Jurkat, Clone E6-1 (cell line): ENCODE data around the gene ASB5.
"Not testable (repeated sequence)": the region's sequence is repeated elsewhere in the genome, so short reads cannot be mapped to it uniquely, and the experiment has no call there.

Source experiments
- DNase-seq: peaks from one replicate; pipeline ENCODE4 v3.0.0-alpha.2; 2011; ENCODE audit warnings: low read depth, low spot score
- H3K4me3 ChIP-seq: 2 replicates; pipeline ENCODE4 v1.5.1; 2011; ENCODE audit warnings: mild to moderate bottlenecking, low read length, control low read depth, moderate library complexity

ASB5 gene

DNA sequence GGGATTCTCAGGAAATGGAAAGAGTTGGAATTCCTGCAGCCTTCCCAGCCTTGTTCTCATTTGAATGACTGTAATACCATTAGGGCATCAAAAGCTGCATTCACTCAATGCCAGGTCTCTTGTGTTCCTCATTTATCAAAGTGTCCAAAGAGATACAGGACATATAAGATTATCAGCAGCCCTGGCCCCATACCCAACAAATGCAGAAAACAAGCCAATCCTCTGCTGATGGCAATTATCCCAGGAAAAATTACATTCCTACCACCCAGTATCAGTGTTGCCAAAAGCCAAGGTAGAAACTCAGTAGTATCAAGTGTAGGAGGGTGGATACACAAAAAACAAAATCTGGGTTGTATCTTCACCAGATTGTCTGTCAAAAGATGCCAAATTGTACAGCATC is 18.5 kb upstream of the ASB5 start:
- H3K4me3 ChIP-seq, result no peak overlapping the region
- DNase-seq, result no peak

GRCh38 chr4:176286728-176287127 is 17.7 kb upstream of the ASB5 start:
- no peak for DNase-seq
- no peak overlapping the region for H3K4me3 ChIP-seq

- DNase-seq, H3K4me3 ChIP-seq: not testable (repeated sequence)
Measured at GRCh38 chr4:176279560-176279959, 10.5 kb upstream of the ASB5 start.

- no peak overlapping the region for H3K4me3 ChIP-seq
- peak; percentile 11 for DNase-seq
Measured at GRCh38 chr4:176277162-176277904, 8.3 kb upstream of the ASB5 start.

- no peak overlapping the region for H3K4me3 ChIP-seq
Measured at GRCh38 chr4:176276710-176277109, 7.7 kb upstream of the ASB5 start.

GRCh38 chr4:176274441-176274840 is 5.4 kb upstream of the ASB5 start:
- no peak for DNase-seq
- no peak overlapping the region for H3K4me3 ChIP-seq

More at GRCh38 chr4:176276710-176277109, 7.7 kb upstream of the ASB5 start:
- DNase-seq, result no peak

DNA sequence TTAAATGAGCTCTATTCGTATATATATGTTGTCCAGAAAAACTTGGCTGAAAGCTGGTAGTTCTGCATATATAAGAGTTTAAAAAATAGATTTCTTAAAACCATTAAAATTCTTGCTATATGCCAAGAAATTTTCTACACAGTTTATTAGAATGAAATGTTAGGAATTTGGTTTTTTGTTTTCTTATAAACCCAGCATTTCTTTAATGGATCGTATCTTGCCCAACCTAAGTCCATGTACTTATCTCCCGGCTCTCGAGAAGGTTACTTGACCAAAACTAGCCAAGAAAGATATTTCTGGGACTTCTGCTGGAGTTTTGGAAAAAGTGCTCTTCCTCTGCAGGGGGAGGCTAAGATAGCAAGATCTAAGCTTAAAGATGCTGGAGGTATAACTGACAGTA is 4.7 kb upstream of the ASB5 start:
- DNase-seq, result no peak

GRCh38 chr4:176272799-176273198 is 3.8 kb upstream of the ASB5 start:
- no peak for DNase-seq
- H3K4me3 ChIP-seq, result no peak overlapping the region

More for the DNA sequence above, 4.7 kb upstream of the ASB5 start:
- H3K4me3 ChIP-seq, result no peak overlapping the region

DNA sequence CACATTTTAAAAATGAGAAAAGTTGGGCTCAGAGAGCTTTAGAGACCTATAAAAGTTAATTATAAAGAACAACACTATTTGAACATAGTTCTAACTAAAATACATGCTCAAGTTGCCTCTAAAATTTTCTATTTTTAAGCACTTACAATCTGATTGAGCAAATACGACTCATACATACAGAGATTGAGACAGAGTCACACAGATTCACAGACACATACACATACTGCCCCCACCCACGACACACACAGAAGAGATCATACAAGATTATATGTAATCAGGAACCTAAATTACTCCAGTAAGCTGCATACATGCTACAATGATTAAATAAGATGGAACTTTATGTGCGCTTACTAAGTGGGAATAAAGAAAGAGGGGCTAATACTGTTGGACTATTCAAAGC is 2.7 kb upstream of the ASB5 start:
- no peak for DNase-seq
- H3K4me3 ChIP-seq, result no peak overlapping the region

GRCh38 chr4:176270669-176271068 is 1.6 kb upstream of the ASB5 start:
- H3K4me3 ChIP-seq, result no peak overlapping the region
- DNase-seq, result no peak

- DNase-seq, result no peak
- no peak overlapping the region for H3K4me3 ChIP-seq
Measured at GRCh38 chr4:176266026-176266425, 3.0 kb downstream of the ASB5 start.

- no peak overlapping the region for H3K4me3 ChIP-seq
- no peak for DNase-seq
Measured at GRCh38 chr4:176262243-176262642, 6.8 kb downstream of the ASB5 start.

- no peak for DNase-seq
- no peak overlapping the region for H3K4me3 ChIP-seq
Measured at GRCh38 chr4:176261481-176261880, 7.5 kb downstream of the ASB5 start.

DNA sequence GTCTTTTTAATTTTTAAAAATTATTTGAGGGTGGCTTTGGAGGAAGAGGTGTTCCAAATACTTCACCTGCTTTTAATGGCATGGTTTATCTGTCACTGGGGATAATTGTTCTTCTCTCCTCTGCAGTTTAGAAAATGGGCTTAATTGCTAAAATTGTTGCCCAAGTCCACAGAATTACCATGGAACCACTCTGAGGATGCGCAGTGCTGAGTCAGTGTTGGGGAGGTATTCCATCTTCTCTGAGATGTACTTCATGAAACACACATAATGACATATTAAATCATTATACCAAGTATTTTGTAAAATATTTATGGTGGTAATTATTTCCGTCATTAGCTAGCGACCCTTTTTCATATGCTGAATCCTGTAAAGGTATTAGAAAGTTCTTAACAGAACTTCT is 8.0 kb downstream of the ASB5 start:
- no peak for DNase-seq

GRCh38 chr4:176259330-176260090 is 9.5 kb downstream of the ASB5 start:
- no peak overlapping the region for H3K4me3 ChIP-seq
- no peak for DNase-seq

More for the DNA sequence above, 8.0 kb downstream of the ASB5 start:
- H3K4me3 ChIP-seq, result no peak overlapping the region

DNA sequence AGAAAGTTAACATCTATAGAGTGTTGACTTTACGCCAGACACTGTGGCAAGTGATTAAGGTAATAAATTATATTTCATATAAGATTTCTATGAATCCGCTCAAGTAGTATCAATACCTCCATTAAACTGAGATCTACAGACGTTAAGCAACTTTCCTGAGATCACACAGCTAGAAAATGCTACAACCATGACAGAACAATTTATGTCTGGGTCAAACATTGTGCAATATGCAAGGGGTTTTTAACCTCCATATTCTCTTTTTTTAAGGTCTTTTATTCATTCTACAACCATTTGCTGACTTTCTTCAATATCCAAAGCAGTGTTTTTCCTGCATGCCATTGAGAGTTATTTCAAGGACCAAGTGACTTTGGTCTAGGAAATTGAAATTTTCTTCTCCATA is 10.9 kb downstream of the ASB5 start:
- DNase-seq, result no peak
- no peak overlapping the region for H3K4me3 ChIP-seq

DNA sequence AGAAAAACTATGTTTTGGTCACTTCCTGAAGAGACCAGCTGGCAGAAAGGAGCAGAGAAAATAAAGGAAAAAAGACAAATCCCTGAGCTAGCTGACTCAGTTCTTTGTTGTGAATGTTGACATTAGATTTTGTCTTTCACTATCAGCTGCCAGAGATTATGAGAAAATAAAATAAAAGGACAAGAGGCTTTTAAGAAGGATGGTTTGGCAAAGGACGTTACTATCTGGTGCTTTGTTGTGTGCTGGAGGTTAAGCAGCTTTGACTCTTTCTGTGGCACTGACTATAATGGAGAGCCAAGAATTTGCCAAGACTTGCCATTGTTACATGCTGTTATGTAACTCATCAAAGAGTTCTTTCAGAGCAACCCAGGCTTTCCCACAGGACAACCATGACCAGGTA is 12.1 kb downstream of the ASB5 start:
- no peak for DNase-seq
- no peak overlapping the region for H3K4me3 ChIP-seq

GRCh38 chr4:176242764-176243347 is 26.2 kb downstream of the ASB5 start:
- no peak for DNase-seq
- H3K4me3 ChIP-seq, result no peak overlapping the region

DNA sequence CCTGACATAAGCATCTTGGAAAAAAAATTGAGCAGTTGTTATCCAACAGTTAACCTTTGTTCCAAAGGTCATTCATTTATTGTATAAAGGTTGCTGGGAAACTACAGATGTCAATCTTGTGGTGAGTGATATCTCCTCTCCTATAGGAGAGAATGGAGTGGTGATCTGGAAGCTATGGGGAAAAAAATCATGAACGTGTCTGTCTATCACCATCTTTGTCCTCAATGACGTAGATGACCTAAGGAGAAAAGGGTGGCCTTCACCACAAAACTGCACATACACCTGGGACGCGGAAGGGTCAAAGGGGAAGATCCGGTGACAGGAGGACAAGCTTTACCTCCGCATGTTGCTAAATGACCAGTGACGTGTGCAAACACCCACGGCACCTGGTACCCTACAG is 27.3 kb downstream of the ASB5 start:
- no peak overlapping the region for H3K4me3 ChIP-seq
- no peak for DNase-seq

DNA sequence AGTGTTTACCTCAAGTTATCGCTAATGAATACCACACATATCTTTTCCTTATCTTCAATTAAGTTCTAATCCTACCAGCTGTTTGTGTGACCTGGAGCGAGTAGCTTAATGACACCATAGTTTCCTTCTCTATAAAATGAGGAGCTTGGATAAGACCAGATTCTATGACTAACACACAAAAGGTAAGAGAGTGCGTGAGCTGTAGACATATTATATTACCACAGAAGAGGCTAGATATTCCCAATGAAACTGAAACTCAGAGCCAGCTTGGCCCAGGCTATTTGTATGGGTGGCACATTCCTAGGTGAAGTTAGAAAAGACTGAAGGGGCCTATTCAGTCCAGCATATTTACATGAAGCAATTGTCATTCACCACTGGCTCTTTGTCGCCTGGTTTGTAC is 30.2 kb downstream of the ASB5 start:
- DNase-seq, result no peak
- no peak overlapping the region for H3K4me3 ChIP-seq
